Stimulated activated CD4-positive, alpha-beta T cell treated with anti-CD3 and anti-CD28 coated beads, Interleukin-1b, Interleukin-23, amount 100 ng/mL, for 4 hours (primary cell): ENCODE data around the gene GCLM.

ENCODE experiments used
- DNase-seq, 2 donors: peaks; one replicate each; pipeline ENCODE4 v3.0.0-alpha.2; 2020; ENCODE audit warnings: low read depth in 2 of 2

Gene GCLM

DNA sequence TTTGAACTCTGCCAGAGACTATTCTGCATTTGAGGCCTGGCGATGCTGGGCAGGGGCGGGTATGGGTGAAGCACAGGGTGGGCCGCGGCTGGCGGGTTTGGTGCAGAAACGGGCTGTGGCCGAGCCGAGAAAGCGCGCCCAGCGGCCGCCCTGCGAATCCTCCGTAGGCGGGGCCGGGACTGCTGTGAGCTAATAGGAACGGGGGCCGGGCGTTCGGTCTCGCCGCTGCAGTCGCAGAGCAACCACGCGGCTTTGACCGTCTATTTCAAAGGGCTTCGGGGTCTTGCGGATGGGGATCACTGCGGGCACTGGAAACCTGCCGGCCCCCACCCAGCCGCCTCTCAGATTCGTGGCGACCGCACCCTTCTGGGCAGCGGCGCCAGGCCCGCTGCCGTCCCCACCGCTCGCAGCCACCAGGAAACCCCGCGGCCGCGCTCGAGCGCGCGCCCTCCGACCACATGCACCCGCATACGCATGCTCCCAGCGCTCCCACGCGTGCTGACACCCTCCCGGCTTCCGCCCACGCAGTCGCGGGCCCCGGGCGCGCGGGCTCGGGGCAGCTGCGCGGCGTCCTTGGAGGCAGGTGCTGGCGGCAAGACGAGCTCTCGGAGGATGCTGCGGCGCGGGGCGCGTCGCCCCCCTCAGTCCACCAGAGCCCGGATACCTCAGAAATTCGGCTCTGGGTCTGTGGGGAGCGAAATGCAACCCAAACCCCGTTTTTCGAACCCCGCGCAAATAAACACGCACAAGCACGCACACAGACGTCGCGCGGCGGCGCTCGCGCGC lies 62.8 kb downstream of the GCLM start:
- peak; percentile 74 to 85 for DNase-seq

DNA sequence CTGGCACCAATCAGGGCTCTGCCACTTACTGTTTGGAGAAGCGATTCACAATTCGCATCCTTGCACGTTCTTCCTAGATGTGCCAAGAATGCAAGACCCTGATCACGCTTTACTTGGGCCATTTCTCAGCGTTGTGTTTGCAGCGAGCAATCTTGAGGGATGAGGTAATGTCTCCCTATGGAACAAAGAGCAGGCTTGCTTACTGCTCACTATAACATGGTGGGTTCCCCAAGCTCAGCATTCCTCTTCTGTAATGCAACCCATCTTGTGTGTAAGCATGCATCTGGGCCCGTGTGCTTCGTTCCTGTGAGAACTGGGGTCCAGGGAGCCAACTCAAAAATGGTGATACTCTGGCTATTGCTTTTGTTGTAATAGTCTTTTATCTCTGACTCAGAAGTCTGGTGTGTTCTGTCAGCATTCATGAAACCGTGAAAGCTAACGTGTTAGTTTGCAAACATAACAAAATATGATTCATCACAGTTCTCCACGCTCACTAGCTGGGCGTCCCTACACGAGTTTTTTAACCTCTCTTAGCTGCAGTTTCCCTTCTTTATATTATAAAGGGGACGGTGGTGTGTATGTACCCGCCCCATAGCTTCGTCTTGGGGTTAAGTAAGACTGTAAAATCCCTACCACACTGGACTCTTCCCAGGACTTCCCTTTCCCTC lies 63.6 kb downstream of the GCLM start:
- DNase-seq: peak; percentile 9 to 16

DNA sequence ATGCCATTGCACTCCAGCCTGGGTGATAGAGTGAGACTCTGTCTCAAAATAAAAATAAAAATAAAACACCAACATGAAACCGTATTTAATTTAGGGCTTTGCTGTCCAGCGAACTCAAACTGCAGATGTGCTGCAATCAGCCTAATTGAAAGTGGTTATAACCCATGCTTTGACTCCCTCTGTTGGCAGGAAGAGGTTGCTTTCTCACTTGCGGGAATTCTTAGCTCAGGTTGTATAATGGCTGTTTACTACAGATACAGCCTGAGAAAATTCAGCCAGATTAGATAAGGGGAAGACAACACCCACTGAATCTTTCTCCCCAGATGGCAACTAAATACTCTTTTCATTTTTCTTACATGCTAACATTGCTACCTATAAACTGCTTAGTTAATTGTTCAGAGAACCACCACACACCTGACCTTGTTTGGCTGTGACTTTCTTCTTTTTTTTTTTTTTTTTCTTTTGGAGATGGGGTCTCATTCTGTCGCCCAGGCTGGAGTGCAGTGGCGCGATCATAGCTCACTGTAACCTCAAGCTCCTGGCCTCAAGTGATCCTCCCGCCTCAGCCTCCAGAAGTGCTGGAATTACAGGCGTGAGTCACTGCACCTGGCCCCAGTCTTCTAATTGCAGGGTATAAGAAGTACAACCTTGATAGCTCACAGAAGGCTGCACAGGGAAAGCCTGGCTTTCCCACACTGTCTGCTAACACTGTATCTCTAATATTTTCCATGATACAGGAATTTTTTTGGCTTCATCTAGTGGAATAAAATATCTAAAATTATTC lies 64.8 kb downstream of the GCLM start:
- peak in 1 of 2 donors; percentile 30 for DNase-seq

DNA sequence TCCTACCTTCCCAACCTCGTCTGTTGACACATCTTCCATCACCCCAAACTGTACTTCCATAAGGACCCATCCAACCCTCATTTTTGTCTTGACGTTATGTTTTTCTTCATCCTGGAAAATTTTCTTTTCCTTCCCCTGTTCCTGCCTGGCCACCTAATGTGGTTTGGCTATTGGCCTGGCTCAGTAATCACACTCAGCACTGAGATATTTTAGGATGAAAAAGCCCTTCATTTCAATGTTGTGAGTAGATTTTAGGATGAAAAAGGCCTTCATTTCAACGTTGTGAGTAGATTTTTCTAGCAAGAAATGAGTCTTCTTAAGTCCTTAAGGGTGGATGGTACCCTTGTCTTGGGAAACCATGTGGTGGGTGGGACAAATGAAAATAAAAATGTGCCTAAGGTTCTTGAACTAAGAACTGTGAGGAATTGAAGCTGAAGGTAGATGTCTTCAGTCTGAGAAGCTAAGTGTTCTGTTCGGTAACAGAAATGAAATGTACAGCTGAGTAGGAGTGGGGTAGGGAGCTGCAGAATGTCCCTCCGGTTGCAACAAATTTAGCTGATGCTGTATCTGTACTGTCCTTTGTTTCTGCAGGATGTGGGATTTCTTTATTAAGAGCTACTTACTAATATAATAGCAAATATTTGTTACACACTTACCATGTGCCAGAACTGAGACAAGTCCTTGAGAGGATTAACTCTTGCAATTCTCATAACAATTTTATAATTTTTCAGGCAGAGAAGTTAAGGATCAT lies 66.3 kb downstream of the GCLM start:
- no peak for DNase-seq

DNA sequence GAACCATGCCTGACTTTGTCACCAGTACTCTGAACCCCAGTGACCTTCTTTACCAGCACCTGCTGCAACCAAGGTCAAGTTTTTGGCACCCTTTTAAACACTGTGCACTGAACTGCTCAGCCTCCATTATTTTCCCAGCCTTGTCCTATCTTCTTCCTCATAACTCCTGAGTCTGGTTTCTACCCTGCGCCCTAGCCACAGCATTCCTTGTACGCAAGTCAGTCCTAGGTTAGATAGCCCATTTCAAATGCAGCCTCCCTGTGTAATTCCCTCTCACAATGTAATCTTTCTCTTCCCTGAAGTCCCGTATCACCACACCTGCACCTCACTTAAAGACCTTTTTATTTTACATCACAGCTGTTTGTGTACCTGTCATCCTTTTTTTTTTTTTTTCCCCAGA lies 67.5 kb downstream of the GCLM start:
- no peak for DNase-seq

DNA sequence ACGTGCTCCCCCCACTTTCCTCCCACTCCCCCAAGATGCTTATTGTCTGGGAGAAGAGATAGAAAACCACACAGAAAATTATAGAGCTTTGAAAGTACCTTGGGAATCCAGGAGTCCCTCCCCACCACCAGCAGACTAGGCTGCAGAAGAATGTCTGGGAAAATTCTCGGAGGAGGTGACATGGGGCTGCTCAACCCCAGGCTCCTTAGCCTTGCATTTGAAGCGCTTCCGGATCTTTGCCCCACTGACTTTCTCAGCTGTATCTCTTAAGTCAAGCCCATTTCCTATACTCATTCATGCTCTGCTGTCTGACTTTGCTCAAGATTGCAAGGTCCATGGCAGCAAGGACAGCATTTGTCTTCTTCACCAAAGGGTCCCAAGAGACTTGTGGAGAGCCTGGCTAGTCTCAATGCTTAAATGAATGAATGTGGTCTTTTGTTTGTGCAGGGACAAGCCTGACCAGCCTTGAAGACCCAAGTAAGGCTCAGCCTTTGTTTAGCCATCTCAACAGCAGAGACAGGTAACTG lies 68.2 kb downstream of the GCLM start:
- DNase-seq: no peak

DNA sequence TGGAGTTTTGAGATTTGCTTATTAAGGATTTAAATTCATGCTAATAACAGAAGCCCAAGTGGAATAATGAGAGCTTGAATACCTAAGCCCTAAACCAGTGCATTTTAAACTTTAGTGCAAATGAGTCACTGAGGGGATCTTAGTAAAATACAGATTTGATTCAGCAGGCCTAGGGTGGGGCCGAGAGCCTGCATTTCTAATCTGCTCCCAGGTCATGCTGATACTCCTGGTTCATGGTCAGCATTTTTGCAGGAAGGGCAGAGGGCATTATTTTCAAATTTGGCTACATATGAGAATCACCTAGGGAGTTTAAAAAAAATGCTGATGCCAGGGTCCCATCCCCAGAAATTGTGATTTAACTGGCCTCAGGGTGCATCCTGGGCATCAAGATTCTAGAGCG lies 69.5 kb downstream of the GCLM start:
- DNase-seq: no peak

DNA sequence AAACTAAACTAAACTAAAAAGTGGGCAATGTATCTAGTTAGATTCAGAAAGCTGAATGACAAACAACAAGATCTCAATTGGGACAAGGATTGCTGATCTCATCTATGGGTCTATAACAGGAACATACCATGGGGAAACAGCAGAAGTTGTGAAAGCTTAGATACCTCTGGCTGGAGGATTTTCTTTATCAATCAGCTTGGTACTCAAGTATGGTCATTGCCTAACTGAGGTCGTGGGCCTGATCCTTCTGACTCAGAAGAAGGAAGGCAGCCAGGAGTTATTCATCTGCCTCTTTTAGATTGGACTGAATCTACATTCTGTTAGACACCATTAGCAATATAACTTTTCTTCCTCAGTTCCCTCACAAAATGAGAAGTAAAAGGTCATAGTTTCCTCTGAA lies 69.9 kb downstream of the GCLM start:
- no peak for DNase-seq

DNA sequence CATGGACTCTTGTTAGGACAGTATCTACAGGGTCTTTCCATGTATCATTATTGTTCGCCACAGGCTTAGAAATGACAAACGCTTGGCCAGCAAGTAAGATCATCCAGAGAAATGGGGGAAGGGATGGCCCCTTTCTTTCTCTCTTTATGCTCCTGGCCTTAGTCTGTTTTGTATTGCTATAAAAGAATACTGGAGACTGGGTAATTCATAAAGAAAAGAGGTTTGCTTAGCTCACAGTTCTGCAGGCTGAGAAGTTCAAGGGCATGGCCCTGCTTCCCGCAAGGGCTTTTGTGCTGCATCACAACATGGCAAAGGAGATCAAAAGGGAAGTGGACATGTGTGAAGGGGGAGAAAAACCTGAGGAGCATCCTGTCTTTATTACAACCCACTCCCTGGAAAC lies 71.3 kb downstream of the GCLM start:
- DNase-seq: no peak
